Measurements from ENCODE around the gene AMFR. TPM values are rescaled to one million over a fixed set of nuclear protein-coding genes. Genes with fewer than 3 reads are reported as not detected.

Gene AMFR
- total RNA-seq, 1 donor from 2014 or later, result 119 TPM

- no peak overlapping the region for H3K4me3 ChIP-seq (ENCODE audit: low read depth, low read length)
- no peak for TF ChIP-seq CTCF (conservative IDR thresholded peaks at IDR 0.05; ENCODE audit: low read depth, low read length)
- no peak for DNase-seq (ENCODE audit: low read depth)
These were observed 72.1 kb downstream of the AMFR start for GRCh38 chr16:56353054-56353921.

- H3K4me3 ChIP-seq (ENCODE audit: low read depth, low read length), result no peak overlapping the region
- no peak for DNase-seq (ENCODE audit: low read depth)
- no peak for TF ChIP-seq CTCF (conservative IDR thresholded peaks at IDR 0.05; ENCODE audit: low read depth, low read length)
These were observed 72.8 kb downstream of the AMFR start for GRCh38 chr16:56352351-56353053.

GRCh38 chr16:56351481-56351880 is 73.9 kb downstream of the AMFR start:
- no peak for DNase-seq (ENCODE audit: low read depth)
- TF ChIP-seq CTCF (conservative IDR thresholded peaks at IDR 0.05; ENCODE audit: low read depth, low read length), result no peak
- H3K4me3 ChIP-seq (ENCODE audit: low read depth, low read length), result no peak overlapping the region

DNA sequence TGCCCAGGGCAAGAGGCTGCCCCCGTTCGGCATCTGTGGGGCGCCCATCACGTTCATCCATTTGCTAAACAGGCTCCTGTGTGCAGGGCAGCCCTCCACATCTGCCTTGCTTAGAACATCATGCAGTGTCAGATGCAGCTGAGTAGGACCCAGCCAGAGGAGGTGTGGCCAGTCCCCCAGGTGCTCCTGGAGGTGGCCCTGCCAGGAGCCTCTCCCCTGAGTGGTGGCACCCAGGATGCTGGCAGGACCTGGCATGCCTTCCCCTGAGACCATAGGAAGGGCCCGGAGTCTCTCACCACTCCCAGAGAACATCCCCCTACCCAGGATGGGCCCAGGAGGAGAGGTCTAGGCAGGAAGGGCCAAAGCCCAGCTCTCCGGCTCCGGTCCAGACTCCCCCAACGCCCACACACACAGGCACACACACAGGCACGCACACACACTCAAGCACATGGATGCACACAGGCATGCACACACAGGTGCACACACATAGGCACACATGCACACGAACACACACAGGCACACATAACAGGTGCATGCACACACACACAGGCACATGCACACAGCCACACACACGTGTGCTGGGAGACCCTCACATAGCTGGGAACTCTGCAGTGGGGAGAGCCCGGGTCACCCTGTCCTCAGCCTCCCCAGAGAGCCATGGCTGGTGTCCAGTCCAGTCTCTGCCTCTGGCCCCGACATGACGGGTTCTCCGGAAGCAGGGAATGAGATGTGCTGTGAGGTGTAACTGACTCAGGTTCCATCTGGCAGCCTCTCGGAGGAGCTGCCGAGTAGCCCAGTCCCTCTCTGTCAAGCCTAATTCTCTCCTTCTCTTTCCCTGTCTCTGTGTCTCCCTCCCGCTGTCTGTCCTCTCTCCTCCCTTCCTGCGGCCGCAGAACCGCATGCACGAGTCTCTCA is 74.6 kb downstream of the AMFR start:
- no peak for DNase-seq (ENCODE audit: low read depth)
- no peak overlapping the region for H3K4me3 ChIP-seq (ENCODE audit: low read depth, low read length)
- no peak for TF ChIP-seq CTCF (conservative IDR thresholded peaks at IDR 0.05; ENCODE audit: low read depth, low read length)

DNA sequence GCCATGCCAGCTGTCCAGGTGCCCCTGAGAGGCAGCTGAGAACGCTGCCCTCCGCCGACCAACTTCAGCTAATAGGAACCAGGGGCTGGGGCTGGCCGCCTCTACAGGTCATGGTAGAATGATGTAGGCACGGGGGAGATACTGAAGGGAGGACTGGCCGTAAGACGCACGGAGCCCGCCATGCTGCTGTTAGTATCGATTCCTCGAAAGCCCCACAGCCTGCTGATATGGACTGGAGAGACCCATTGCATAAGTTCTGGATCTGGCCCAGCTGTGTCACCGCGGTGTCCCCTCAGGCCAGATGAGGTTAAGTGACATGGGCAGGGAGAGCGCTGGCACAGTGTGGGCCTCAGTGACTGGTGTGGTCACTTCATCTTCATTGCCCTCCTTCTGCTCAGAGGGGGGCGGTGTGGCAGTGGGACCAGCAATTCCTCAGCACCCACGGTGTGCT is 75.6 kb downstream of the AMFR start:
- H3K4me3 ChIP-seq (ENCODE audit: low read depth, low read length), result no peak overlapping the region
- TF ChIP-seq CTCF (conservative IDR thresholded peaks at IDR 0.05; ENCODE audit: low read depth, low read length), result no peak
- no peak for DNase-seq (ENCODE audit: low read depth)

DNA sequence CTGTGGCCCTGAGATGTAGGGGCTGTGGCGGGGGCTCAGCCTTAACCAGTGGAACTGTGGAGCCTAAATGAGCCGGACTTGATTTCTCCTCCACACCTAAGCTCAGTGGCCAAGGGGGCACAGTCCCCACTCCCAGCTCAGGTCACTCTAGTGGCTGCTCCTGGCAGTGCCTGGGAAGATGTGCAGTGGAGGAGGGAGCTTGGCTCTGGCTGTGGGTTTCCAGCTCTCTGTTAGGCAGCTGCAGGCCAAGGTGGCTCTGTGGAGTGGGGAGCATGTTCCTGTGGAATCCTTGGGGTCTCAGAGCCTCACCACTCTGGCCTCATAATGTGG is 76.3 kb downstream of the AMFR start:
- DNase-seq (ENCODE audit: low read depth), result no peak
- TF ChIP-seq CTCF (conservative IDR thresholded peaks at IDR 0.05; ENCODE audit: low read depth, low read length), result no peak

More for the DNA sequence above, 76.3 kb downstream of the AMFR start:
- H3K4me3 ChIP-seq (ENCODE audit: low read depth, low read length), result no peak overlapping the region
